Hematopoietic multipotent progenitor cell treated with erythropoietin and hydrocortisone succinate and interleukin-3 and kit ligand, for 8 days (in vitro differentiated cells): ENCODE results near the gene FCRL4.
"Not testable (repeated sequence)": the region's sequence is repeated elsewhere in the genome, so short reads cannot be mapped to it uniquely, and the experiment has no call there.

Experiments used
- DNase-seq: peaks from one replicate; pipeline ENCODE4 v3.0.0-alpha.2; 2015

FCRL4 gene

DNA sequence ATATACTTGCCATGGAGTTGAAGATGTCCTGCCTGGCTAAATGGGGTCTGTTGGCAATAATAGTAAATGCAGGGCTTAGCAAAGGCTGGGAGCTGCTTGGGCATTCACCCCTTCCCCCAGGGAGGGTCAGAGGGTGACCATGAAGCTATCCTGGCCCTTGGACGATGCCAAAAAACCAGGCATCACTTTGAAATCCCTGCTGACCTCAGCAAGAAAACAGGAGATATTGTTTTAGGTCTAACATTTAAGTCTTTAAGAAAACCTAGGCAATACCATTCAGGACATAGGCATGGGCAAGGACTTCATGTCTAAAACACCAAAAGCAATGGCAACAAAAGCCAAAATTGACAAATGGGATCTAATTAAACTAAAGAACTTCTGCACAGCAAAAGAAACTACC, 49.8 kb downstream of the FCRL4 start:
- not testable (repeated sequence) for DNase-seq

DNA sequence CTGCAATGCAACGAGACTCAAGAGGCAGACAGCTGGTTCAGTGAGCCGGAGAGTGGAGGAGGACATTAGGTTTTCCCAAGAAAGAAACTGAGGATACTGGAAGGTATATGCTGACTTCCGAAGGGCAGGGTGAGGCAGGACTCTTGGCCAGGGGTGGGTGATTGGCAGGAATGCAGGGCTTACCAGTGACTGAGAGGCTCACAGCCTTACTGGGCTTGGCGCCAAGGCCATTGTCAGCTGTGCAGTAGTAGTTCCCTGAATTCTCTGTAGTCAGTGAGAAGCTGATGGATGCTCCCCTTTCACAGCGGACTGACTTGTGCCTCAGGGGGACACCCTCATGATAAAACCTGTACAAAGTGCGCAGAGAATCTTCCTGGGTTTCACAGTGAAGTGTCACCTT, 55.2 kb downstream of the FCRL4 start:
- DNase-seq: no peak

DNA sequence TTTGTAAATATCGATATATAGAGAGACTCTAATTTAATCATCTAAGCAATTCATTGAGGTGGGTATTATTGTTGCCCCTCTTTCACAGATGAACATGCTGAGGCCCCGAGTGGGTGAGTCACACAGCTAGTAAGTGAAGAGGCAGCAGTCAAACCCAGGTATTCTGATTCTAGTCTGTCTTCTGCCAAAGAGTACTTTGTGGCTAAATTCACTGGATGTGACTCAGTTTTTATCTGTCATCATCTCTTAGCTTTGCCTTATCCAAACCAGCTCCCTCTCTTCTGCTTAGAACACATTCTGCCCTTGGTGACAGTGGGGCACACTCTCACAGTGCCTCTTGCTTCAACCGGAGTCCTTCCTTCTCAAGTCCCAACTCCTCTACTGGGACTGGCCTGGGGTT, 57.0 kb downstream of the FCRL4 start:
- no peak for DNase-seq

DNA sequence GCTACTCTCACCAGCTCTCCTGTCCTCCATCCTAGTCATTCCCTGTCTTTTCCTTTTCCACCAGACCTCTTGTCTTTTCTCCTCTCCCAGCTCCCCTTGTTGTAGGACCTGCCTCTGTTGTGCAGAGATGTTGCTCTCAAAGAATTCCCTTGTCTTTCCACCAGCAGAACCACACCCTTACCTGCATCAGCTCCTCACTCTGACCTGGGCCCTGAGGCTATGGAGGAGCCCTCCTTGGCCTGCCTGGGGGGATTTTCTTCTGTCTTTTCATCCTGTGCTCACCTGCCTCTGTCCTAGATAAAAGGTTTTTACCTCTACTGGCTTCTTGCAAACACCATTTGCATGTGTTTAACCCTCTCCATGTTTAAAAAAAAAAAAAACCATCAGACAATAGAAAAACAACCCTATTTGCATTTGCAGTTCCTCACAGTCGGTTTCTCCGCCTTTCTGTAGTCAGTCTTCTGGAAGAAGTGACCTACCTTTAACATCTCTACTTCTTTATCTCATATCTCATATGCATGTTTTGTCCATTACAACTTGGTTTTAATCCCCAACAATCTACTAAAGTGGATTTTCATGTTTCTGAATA, 57.6 kb downstream of the FCRL4 start:
- DNase-seq: no peak

DNA sequence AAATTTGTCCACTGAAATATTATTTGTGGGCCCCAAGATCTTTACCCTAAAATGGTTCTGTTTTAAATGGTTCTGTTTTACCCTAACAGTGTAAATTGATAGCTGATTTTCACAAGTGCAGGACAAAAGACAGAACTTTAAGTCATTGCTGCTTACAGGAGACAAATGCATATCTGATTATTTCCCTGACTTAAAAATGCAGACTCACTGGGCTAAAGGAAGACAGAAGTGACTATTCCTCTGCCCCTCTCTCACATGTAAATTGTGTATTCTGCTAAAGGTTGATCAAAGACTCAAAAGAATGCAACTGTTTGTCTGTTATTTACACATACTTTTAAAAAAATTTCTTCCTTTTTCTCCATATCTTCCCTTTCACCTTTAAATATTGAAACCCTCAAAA, 58.3 kb downstream of the FCRL4 start:
- DNase-seq: no peak

DNA sequence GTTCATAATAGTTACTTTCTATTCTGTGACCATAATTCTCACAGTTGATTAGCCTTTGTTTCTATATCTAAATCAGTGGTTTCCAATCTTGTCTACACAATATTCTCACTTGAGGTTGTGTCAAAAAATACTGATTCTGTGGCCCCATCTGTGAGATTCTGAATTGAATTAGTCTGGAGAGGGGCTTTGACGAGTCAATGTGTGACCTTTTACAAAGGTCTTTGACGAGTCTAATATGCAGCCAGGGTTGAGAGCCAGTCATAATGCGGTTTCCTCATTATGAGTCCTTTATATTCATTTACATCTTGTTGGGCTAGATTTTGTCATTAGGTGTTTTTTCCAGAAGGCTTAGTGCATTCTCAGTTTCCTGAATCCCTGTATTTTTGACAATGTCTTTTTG, 65.3 kb downstream of the FCRL4 start:
- no peak for DNase-seq

DNA sequence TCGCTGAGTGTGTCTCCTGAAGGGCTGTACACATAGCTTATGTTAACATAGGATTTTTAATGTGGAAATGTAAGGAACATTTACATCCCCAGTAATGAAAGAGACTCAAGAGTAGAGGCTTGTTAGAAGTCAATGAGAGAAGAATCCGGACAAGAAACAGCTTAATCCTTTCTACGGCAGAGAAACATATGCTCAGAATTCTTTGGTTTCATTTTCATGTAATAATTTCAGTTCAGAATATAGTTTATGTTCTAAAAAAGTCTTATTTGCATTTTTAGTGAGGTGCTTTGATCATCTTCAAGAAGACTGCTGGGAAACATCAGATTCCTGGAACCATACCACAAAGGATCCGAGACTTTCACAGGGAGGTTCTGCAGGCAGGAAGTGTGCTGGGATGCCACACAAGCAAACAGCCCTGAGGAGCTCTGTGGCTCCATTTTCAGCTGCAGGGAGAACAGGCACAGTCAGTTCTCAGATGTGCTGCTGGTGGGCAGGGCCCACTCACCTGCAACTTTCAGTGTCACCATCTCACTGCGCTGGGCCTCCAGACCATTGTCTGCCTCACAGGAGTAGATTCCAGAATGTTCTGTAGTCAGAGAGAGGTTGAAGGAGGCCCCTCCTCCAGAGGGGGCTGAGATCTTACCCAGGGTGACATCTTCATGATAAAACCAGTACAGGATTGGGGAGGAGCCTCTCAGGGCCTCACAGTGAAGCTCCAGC, 74.0 kb downstream of the FCRL4 start:
- DNase-seq: no peak
